NCI-H2081 (cell line): Measurements from ENCODE around the gene DMBT1.

Experiments
- DNase-seq, 2 experiments: peaks; one replicate each; lab custom pipeline; 2025; lab: John Stamatoyannopoulos, UW

The DMBT1 gene

GRCh38 chr10:122647383-122647968 is 86.9 kb downstream of the DMBT1 start:
- no peak for DNase-seq

GRCh38 chr10:122648599-122649428 is 88.3 kb downstream of the DMBT1 start:
- peak; percentile 9 to 15 for DNase-seq

GRCh38 chr10:122649903-122650302 is 89.3 kb downstream of the DMBT1 start:
- DNase-seq = no peak

- no peak for DNase-seq
These were observed 89.8 kb downstream of the DMBT1 start for GRCh38 chr10:122650331-122650730.

GRCh38 chr10:122655524-122656307 is 95.2 kb downstream of the DMBT1 start:
- DNase-seq = no peak

GRCh38 chr10:122656308-122656705 is 95.8 kb downstream of the DMBT1 start:
- no peak for DNase-seq

- DNase-seq = no peak
These were observed 96.2 kb downstream of the DMBT1 start for GRCh38 chr10:122656741-122657140.

GRCh38 chr10:122657255-122657654 is 96.7 kb downstream of the DMBT1 start:
- DNase-seq = no peak

GRCh38 chr10:122657729-122658128 is 97.2 kb downstream of the DMBT1 start:
- DNase-seq = no peak

GRCh38 chr10:122658356-122659049 is 97.9 kb downstream of the DMBT1 start:
- DNase-seq = no peak

GRCh38 chr10:122659126-122659525 is 98.6 kb downstream of the DMBT1 start:
- no peak for DNase-seq

GRCh38 chr10:122659651-122660050 is 99.1 kb downstream of the DMBT1 start:
- DNase-seq = no peak

GRCh38 chr10:122660696-122661095 is 100.1 kb downstream of the DMBT1 start:
- no peak for DNase-seq

GRCh38 chr10:122662231-122662630 is 101.7 kb downstream of the DMBT1 start:
- DNase-seq = no peak

- DNase-seq = no peak
These were observed 103.1 kb downstream of the DMBT1 start for GRCh38 chr10:122663516-122664130.

- DNase-seq = no peak
These were observed 103.9 kb downstream of the DMBT1 start for GRCh38 chr10:122664501-122664900.

GRCh38 chr10:122665329-122665860 is 104.8 kb downstream of the DMBT1 start:
- DNase-seq = no peak

- no peak for DNase-seq
These were observed 105.4 kb downstream of the DMBT1 start for GRCh38 chr10:122665946-122666345.

- no peak for DNase-seq
These were observed 108.5 kb downstream of the DMBT1 start for GRCh38 chr10:122669045-122669444.

GRCh38 chr10:122669842-122670241 is 109.3 kb downstream of the DMBT1 start:
- no peak for DNase-seq

GRCh38 chr10:122671355-122671754 is 110.8 kb downstream of the DMBT1 start:
- no peak for DNase-seq
